K562 (cell line): ENCODE results near the gene TAS2R4. TPM values are rescaled to one million over a fixed set of nuclear protein-coding genes. Genes with fewer than 3 reads are reported as not detected.
A peak's percentile ranks its signal among the peaks of the same experiment; 100 is the strongest.

Experiments
- BACH1 ChIP-seq: fragments of 200-800 bp; sonication (Bioruptor generic); IDR thresholded peaks from 2 replicates; pipeline ENCODE4 v1.6.1; 2016; ENCODE audit warnings: missing genetic modification characterization, missing compliant biosample characterization
- CBX1 ChIP-seq: sonication (generic); IDR thresholded peaks from 2 replicates; pipeline ENCODE4 v1.6.1; 2016; ENCODE audit warnings: antibody characterized with exemption, low read depth, mild to moderate bottlenecking
- HDAC2 ChIP-seq: fragments of 450-650 bp; IDR thresholded peaks from 2 replicates; pipeline ENCODE4 v1.6.1; 2016; ENCODE audit warnings: mild to moderate bottlenecking
- HDAC8 ChIP-seq: fragments of 450-650 bp; IDR thresholded peaks from 2 replicates; pipeline ENCODE4 v1.6.1; 2016; ENCODE audit warnings: mild to moderate bottlenecking, missing genetic modification characterization, moderate library complexity, missing compliant biosample characterization
- HIVEP1 ChIP-seq: fragments of 250-450 bp; sonication (Bioruptor Pico); IDR thresholded peaks from 2 replicates; pipeline ENCODE4 v1.4.0; 2020; ENCODE audit warnings: mild to moderate bottlenecking
- HNRNPLL ChIP-seq: fragments of 200-400 bp; formaldehyde crosslinking; IDR thresholded peaks from 2 replicates; pipeline ENCODE4 v1.6.1; 2017; ENCODE audit warnings: low read length, low read depth, mild to moderate bottlenecking; ENCODE audit not compliant: poor library complexity, severe bottlenecking
- HSF4 ChIP-seq: fragments of 250-450 bp; sonication (Bioruptor Pico); IDR thresholded peaks from 2 replicates; pipeline ENCODE4 v2.1.2; 2022; ENCODE audit warnings: mild to moderate bottlenecking, moderate library complexity, borderline replicate concordance
- KAT7 ChIP-seq: sonication (generic); formaldehyde crosslinking; IDR thresholded peaks from 2 replicates; pipeline ENCODE4 v1.8.0; 2022; ENCODE audit warnings: missing genetic modification reagents, mild to moderate bottlenecking, borderline replicate concordance
- MECOM ChIP-seq: fragments of 250-450 bp; sonication (Bioruptor Pico); IDR thresholded peaks from 2 replicates; pipeline ENCODE4 v1.8.0; 2022; ENCODE audit warnings: inconsistent platforms
- MTA1 ChIP-seq: fragments of 450-650 bp; IDR thresholded peaks from 2 replicates; pipeline ENCODE4 v1.6.1; 2017; ENCODE audit warnings: borderline replicate concordance
- POLR2A ChIP-seq: fragments of 450-650 bp; conservative IDR thresholded peaks from 2 replicates; pipeline ENCODE4 v1.6.1; 2016
- SETDB1 ChIP-seq: IDR thresholded peaks from one replicate; pipeline ENCODE4 v1.6.1; 2012; ENCODE audit warnings: low read length, control low read depth, inconsistent platforms
- SMARCA5 ChIP-seq: fragments of 450-650 bp; IDR thresholded peaks from 2 replicates; pipeline ENCODE4 v1.6.1; 2016
- SP1 ChIP-seq: sonication (generic); formaldehyde crosslinking; IDR thresholded peaks from 2 replicates; pipeline ENCODE4 v1.8.1; 2022; ENCODE audit warnings: mild to moderate bottlenecking, missing genetic modification reagents
- TBP ChIP-seq: optimal IDR thresholded peaks from 2 replicates; pipeline ENCODE3; 2011; ENCODE audit warnings: low read depth, low read length, improper control_type of control experiment
- TEAD1 ChIP-seq, 2 experiments: fragments of 450-650 bp in 1 of 2; sonication (generic) in 1 of 2; formaldehyde crosslinking; IDR thresholded peaks; 2 replicates each; pipeline versions ENCODE4 v1.4.0 to v1.8.0; 2020 to 2022; ENCODE audit warnings: mild to moderate bottlenecking in 2 of 2, missing genetic modification reagents in 1 of 2
- XRCC5 ChIP-seq: fragments of 200-400 bp; formaldehyde crosslinking; IDR thresholded peaks from 2 replicates; pipeline ENCODE4 v1.6.1; 2017; ENCODE audit warnings: low read depth, mild to moderate bottlenecking, low read length
- ZNF124 ChIP-seq: sonication (generic); formaldehyde crosslinking; IDR thresholded peaks from 2 replicates; pipeline ENCODE4 v1.8.1; 2022; ENCODE audit warnings: missing genetic modification reagents
- ZNF165 ChIP-seq: fragments of 250-450 bp; sonication (Bioruptor Pico); IDR thresholded peaks from 2 replicates; pipeline ENCODE4 v1.4.0; 2020; ENCODE audit warnings: borderline replicate concordance
- ZNF668 ChIP-seq: fragments of 250-450 bp; sonication (Bioruptor Pico); IDR thresholded peaks from 2 replicates; pipeline ENCODE4 v1.8.0; 2022; ENCODE audit warnings: mild to moderate bottlenecking, inconsistent platforms
- ZNF79 ChIP-seq: fragments of 250-450 bp; sonication (Bioruptor Pico); IDR thresholded peaks from 2 replicates; pipeline ENCODE4 v1.4.0; 2020; ENCODE audit warnings: low read depth, mild to moderate bottlenecking, moderate library complexity
- polyA plus RNA-seq, 8 experiments: library from polyadenylated mRNA; depleted of rRNA in 4 of 8; stranded (reverse) in 5 of 8; unstranded in 3 of 8; fragments of >200 nt; fragmentation: Nextera tagmentation in 2 of 8; fragmentation: Illumina TruSeq in 1 of 8; extraction: Ambion mirVana in 2 of 8; extraction: Trizol in 1 of 8; gene quantifications; 2 replicates each; pipeline versions ENCODE4 v1.2.1 to v1.2.3, GENCODE V29; 2011 to 2014; ENCODE audit warnings: inconsistent platforms in 1 of 8, missing spikeins in 1 of 8
- total RNA-seq, 7 experiments: library from RNA; depleted of rRNA in 6 of 7; stranded (reverse); fragments of >200 nt in 6 of 7; fragmentation: Illumina TruSeq in 2 of 7; extraction: Trizol in 2 of 7; gene quantifications; 2 replicates each; pipeline versions ENCODE4 v1.2.1 to v1.2.3, GENCODE V29; 2011 to 2021; ENCODE audit warnings: low replicate concordance in 1 of 7
- TF ChIP-seq, protein P1 (sequence below): fragments of 450-650 bp; IDR thresholded peaks from 2 replicates; pipeline ENCODE4 v1.6.1; 2017; ENCODE audit warnings: antibody characterized with exemption
- TF ChIP-seq, protein P2 (sequence below): fragments of 200-400 bp; formaldehyde crosslinking; IDR thresholded peaks from 2 replicates; pipeline ENCODE4 v1.6.1; 2017; ENCODE audit warnings: mild to moderate bottlenecking, low read depth, low read length, moderate library complexity
- TF ChIP-seq, protein P3 (sequence below): sonication (generic); formaldehyde crosslinking; IDR thresholded peaks from 2 replicates; pipeline ENCODE4 v1.8.0; 2022; ENCODE audit warnings: mild to moderate bottlenecking, missing genetic modification reagents
- TF ChIP-seq, protein P4 (sequence below): sonication (generic); IDR thresholded peaks from 2 replicates; pipeline ENCODE4 v1.6.1; 2016

Gene TAS2R4
- total and polyA plus RNA-seq, 9 of the 15 experiments (the other 6 are each of a cell fraction or from before 2014, with no cell fraction given): 0.04 to 2.1 (median 0.68) TPM

DNA sequence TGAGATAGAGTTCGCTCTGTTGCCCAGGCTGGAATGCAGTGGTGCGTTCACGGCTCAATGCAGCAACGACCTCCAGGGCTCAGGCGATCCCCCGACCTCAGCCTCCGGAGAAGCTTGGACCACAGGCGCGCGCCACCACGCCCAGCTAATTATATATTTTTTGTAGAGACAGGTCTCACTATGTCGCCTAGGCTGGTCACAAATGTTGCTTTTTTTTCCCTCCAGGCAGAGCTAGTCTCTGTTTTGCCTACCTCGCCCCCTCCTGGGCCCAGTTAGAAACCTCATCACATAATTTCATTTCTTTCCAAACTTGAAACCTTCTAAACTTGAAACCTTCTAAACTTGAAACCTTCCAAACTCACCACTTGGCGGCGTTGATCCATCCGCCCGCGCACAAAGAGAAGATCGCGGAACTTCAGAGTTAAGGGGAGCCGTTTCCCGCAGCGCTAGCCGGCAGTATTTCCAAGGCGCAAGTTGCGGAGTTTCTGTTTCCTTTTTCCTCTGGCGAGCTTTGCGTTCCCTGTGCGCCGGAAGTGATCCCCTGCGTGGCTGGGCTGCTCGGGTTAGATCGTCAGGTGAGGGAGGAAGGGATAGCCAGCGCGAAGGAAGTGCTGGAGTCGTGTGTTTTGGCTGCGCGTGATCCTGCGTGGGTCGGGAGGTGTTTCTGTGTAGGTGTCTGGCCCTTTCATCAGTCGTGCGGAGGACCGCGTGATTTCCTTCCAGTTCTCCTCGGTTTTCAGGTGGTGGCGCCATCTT, 38.5 kb upstream of the TAS2R4 start, which contains the start of gene SSBP1 (continued):
- TF ChIP-seq SP1 (CRISPR knock-in tag) (peak; percentile 98), MTA1 (peak; percentile 98), ZNF165 (CRISPR knock-in tag) (peak; percentile 86), SMARCA5 (peak; percentile 77), ZNF79 (CRISPR knock-in tag) (peak; percentile 64; the same call in 1 of the 2 replicates), SETDB1 (peak; percentile 99), HIVEP1 (CRISPR knock-in tag) (peak; percentile 53; the same call in 1 of the 2 replicates), HDAC8 (tag) (peak; percentile 69), HDAC2 (peak; percentile 98), TEAD1 (CRISPR knock-in tag; IDR thresholded peaks at IDR 0.05) (peak in 1 of 2 experiments; percentile 82; a peak in 1 of 4 replicates), KAT7 (CRISPR knock-in tag) (peak; percentile 99), BACH1 (tag) (peak; percentile 73), ZNF668 (CRISPR knock-in tag) (no peak), HSF4 (CRISPR knock-in tag) (no peak), HNRNPLL (peak; percentile 99), TBP (peak; percentile 90), ZNF124 (no peak), XRCC5 (peak; percentile 100), MECOM (0 out of 2 replicates have a peak, but pooled peaks have one; percentile 44), CBX1 (peak; percentile 96), POLR2A (peak; percentile 99)
- TF ChIP-seq, protein P1, sequence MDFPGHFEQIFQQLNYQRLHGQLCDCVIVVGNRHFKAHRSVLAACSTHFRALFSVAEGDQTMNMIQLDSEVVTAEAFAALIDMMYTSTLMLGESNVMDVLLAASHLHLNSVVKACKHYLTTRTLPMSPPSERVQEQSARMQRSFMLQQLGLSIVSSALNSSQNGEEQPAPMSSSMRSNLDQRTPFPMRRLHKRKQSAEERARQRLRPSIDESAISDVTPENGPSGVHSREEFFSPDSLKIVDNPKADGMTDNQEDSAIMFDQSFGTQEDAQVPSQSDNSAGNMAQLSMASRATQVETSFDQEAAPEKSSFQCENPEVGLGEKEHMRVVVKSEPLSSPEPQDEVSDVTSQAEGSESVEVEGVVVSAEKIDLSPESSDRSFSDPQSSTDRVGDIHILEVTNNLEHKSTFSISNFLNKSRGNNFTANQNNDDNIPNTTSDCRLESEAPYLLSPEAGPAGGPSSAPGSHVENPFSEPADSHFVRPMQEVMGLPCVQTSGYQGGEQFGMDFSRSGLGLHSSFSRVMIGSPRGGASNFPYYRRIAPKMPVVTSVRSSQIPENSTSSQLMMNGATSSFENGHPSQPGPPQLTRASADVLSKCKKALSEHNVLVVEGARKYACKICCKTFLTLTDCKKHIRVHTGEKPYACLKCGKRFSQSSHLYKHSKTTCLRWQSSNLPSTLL: no peak
- TF ChIP-seq, protein P2, sequence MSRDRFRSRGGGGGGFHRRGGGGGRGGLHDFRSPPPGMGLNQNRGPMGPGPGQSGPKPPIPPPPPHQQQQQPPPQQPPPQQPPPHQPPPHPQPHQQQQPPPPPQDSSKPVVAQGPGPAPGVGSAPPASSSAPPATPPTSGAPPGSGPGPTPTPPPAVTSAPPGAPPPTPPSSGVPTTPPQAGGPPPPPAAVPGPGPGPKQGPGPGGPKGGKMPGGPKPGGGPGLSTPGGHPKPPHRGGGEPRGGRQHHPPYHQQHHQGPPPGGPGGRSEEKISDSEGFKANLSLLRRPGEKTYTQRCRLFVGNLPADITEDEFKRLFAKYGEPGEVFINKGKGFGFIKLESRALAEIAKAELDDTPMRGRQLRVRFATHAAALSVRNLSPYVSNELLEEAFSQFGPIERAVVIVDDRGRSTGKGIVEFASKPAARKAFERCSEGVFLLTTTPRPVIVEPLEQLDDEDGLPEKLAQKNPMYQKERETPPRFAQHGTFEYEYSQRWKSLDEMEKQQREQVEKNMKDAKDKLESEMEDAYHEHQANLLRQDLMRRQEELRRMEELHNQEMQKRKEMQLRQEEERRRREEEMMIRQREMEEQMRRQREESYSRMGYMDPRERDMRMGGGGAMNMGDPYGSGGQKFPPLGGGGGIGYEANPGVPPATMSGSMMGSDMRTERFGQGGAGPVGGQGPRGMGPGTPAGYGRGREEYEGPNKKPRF: no peak
- TF ChIP-seq, protein P3, sequence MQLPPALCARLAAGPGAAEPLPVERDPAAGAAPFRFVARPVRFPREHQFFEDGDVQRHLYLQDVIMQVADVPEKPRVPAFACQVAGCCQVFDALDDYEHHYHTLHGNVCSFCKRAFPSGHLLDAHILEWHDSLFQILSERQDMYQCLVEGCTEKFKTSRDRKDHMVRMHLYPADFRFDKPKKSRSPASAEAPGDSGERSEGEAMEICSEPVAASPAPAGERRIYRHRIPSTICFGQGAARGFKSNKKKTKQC (CRISPR knock-in tag): peak; percentile 88; the same call in 1 of the 2 replicates
- TF ChIP-seq, protein P4, sequence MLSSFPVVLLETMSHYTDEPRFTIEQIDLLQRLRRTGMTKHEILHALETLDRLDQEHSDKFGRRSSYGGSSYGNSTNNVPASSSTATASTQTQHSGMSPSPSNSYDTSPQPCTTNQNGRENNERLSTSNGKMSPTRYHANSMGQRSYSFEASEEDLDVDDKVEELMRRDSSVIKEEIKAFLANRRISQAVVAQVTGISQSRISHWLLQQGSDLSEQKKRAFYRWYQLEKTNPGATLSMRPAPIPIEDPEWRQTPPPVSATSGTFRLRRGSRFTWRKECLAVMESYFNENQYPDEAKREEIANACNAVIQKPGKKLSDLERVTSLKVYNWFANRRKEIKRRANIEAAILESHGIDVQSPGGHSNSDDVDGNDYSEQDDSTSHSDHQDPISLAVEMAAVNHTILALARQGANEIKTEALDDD: peak; percentile 65; the same call in 1 of the 2 replicates
